ENCODE results near the gene EGLN2.
"Not testable (repeated sequence)": the region's sequence is repeated elsewhere in the genome, so short reads cannot be mapped to it uniquely, and the experiment has no call there.

EGLN2 gene

GRCh38 chr19:40798683-40799557, at the start of gene EGLN2:
Gene EGLN2, plus strand, starts transcription at chr19:40799191. Its CDS starts 1,382 bp downstream, at chr19:40800573.
- in situ Hi-C loops (cut with MboI; ENCODE audit: low sequenced_read_pairs) = no loop called here

- in situ Hi-C loops (cut with MboI; ENCODE audit: low sequenced_read_pairs) = no loop called here
Observed at GRCh38 chr19:40750058-40750873, 48.7 kb upstream of the EGLN2 start, which contains the start of gene ACTMAP. Gene ACTMAP, minus strand, starts transcription at chr19:40750477. Its CDS starts 674 bp downstream, at chr19:40749803.

- in situ Hi-C loops (cut with MboI; ENCODE audit: low sequenced_read_pairs) = no loop called here
Observed at GRCh38 chr19:40750874-40751537, 48.0 kb upstream of the EGLN2 start, which contains the start of gene SNRPA. Gene SNRPA, plus strand, starts transcription at chr19:40751203. Its CDS starts 206 bp downstream, at chr19:40751409.

GRCh38 chr19:40752257-40752781, 46.7 kb upstream of the EGLN2 start:
- in situ Hi-C loops (cut with MboI; ENCODE audit: low sequenced_read_pairs) = no loop called here

GRCh38 chr19:40754611-40755247, 44.3 kb upstream of the EGLN2 start:
- in situ Hi-C loops (cut with MboI; ENCODE audit: low sequenced_read_pairs) = no loop called here

GRCh38 chr19:40755248-40755624, 43.8 kb upstream of the EGLN2 start:
- in situ Hi-C loops (cut with MboI; ENCODE audit: low sequenced_read_pairs) = no loop called here

GRCh38 chr19:40755791-40756190, 43.2 kb upstream of the EGLN2 start:
- in situ Hi-C loops (cut with MboI; ENCODE audit: low sequenced_read_pairs) = no loop called here

- in situ Hi-C loops (cut with MboI; ENCODE audit: low sequenced_read_pairs) = no loop called here
Observed at GRCh38 chr19:40756502-40757110, 42.4 kb upstream of the EGLN2 start.

GRCh38 chr19:40758491-40758890, 40.5 kb upstream of the EGLN2 start:
- in situ Hi-C loops (cut with MboI; ENCODE audit: low sequenced_read_pairs) = no loop called here

- in situ Hi-C loops (cut with MboI; ENCODE audit: low sequenced_read_pairs) = no loop called here
Observed at GRCh38 chr19:40759352-40759751, 39.6 kb upstream of the EGLN2 start.

GRCh38 chr19:40762754-40763470, 36.1 kb upstream of the EGLN2 start:
- in situ Hi-C loops (cut with MboI; ENCODE audit: low sequenced_read_pairs) = no loop called here

- in situ Hi-C loops (cut with MboI; ENCODE audit: low sequenced_read_pairs) = no loop called here
Observed at GRCh38 chr19:40763526-40763925, 35.5 kb upstream of the EGLN2 start.

- in situ Hi-C loops (cut with MboI; ENCODE audit: low sequenced_read_pairs) = no loop called here
Observed at GRCh38 chr19:40763963-40764362, 35.0 kb upstream of the EGLN2 start.

GRCh38 chr19:40766385-40766784, 32.6 kb upstream of the EGLN2 start:
- in situ Hi-C loops (cut with MboI; ENCODE audit: low sequenced_read_pairs) = not testable (repeated sequence)

GRCh38 chr19:40768869-40769268, 30.1 kb upstream of the EGLN2 start:
- in situ Hi-C loops (cut with MboI; ENCODE audit: low sequenced_read_pairs) = no loop called here

- in situ Hi-C loops (cut with MboI; ENCODE audit: low sequenced_read_pairs) = not testable (repeated sequence)
Observed at GRCh38 chr19:40771101-40771862, 27.7 kb upstream of the EGLN2 start.

- in situ Hi-C loops (cut with MboI; ENCODE audit: low sequenced_read_pairs) = no loop called here
Observed at GRCh38 chr19:40774916-40775631, 23.9 kb upstream of the EGLN2 start, which contains the start of gene MIA. Gene MIA, plus strand, starts transcription at chr19:40775521. Its CDS starts 22 bp downstream, at chr19:40775543.

GRCh38 chr19:40775632-40776022, 23.4 kb upstream of the EGLN2 start:
- in situ Hi-C loops (cut with MboI; ENCODE audit: low sequenced_read_pairs) = no loop called here

All from hTERT RPE-1 (cell line).